ENCODE data around the gene UVRAG.

GRCh38 chr11:75902631-75903030 lies 87.6 kb downstream of the UVRAG start:
- no peak for TF ChIP-seq CTCF (IDR thresholded peaks at IDR 0.05)
- no peak for TF ChIP-seq POLR2AphosphoS5 (IDR thresholded peaks at IDR 0.05)
